ENCODE measurements around the gene FAM170B. TPM values are rescaled to one million over a fixed set of nuclear protein-coding genes. Genes with fewer than 3 reads are reported as not detected.

Gene FAM170B
- total and polyA plus RNA-seq, 2 experiments from 2014 or later, result not detected

DNA sequence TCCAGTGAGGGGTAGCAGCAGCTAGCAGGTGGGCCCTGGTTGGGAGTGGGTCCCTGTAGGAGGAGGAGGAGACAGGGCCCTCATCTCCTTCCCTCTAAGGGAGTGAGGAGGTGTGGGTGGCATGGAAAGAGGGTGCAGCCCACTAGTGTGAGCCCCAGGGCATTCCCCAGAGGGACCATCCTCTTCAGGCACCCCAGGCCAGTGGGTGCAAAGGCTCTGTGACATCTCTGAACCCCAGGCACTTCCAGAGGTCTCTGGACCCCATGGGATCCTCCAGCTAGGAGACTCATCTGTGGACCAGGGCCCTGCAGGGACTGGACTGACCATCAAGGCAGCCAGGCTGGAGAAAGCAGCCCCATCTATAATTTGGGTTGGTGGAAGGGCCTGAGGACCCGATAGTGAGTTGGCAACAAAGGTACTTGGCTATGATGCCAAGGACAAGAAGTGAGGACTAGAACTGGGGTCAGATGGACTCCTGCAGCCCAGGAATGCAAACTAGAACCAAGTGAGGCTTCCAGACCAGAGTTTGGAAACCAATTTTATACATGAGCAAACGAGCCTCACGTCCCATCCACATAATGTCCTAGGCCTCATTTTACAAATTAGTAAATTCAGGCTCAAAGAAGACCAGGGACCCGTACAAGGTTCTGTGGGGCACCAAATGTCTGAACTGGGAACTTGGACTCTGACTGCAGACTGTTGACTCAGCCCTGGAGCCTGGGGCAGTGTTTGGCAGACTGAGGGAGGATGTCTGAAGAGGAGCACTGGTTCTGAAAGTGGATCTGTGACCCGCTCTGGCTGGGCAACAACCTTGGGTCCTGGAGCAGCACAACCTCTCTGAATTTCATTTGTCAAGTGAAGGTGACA is 17.1 kb downstream of the FAM170B start:
- Histone ChIP-seq H3K4me3 (no peak overlapping the region), H3K4me1 (ENCODE audit: low read depth) (peaks cover 10% of the 10 kb centered on the region), H3K27me3 (no peaks in the 10 kb centered on the region), H3K36me3 (no peaks in the 10 kb centered on the region), H3K27ac (no peak overlapping the region), H3K9me3 (ENCODE audit: low read depth) (no peaks in the 10 kb centered on the region)
- no peak for DNase-seq (ENCODE audit: low read depth in 1 of 2, low spot score in 1 of 2)
- TF ChIP-seq, protein P1, sequence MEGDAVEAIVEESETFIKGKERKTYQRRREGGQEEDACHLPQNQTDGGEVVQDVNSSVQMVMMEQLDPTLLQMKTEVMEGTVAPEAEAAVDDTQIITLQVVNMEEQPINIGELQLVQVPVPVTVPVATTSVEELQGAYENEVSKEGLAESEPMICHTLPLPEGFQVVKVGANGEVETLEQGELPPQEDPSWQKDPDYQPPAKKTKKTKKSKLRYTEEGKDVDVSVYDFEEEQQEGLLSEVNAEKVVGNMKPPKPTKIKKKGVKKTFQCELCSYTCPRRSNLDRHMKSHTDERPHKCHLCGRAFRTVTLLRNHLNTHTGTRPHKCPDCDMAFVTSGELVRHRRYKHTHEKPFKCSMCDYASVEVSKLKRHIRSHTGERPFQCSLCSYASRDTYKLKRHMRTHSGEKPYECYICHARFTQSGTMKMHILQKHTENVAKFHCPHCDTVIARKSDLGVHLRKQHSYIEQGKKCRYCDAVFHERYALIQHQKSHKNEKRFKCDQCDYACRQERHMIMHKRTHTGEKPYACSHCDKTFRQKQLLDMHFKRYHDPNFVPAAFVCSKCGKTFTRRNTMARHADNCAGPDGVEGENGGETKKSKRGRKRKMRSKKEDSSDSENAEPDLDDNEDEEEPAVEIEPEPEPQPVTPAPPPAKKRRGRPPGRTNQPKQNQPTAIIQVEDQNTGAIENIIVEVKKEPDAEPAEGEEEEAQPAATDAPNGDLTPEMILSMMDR (IDR thresholded peaks at IDR 0.05; ENCODE audit: low read depth, low read length), result no peak

GRCh38 chr10:49115796-49116508 is 17.9 kb downstream of the FAM170B start:
- Histone ChIP-seq H3K4me1 (ENCODE audit: low read depth) (peaks cover 10% of the 10 kb centered on the region), H3K36me3 (no peaks in the 10 kb centered on the region), H3K27ac (no peak overlapping the region), H3K9me3 (ENCODE audit: low read depth) (no peaks in the 10 kb centered on the region), H3K4me3 (no peak overlapping the region), H3K27me3 (no peaks in the 10 kb centered on the region)
- TF ChIP-seq, protein P1 (IDR thresholded peaks at IDR 0.05; ENCODE audit: low read depth, low read length), result no peak
- no peak for DNase-seq (ENCODE audit: low read depth in 1 of 2, low spot score in 1 of 2)

DNA sequence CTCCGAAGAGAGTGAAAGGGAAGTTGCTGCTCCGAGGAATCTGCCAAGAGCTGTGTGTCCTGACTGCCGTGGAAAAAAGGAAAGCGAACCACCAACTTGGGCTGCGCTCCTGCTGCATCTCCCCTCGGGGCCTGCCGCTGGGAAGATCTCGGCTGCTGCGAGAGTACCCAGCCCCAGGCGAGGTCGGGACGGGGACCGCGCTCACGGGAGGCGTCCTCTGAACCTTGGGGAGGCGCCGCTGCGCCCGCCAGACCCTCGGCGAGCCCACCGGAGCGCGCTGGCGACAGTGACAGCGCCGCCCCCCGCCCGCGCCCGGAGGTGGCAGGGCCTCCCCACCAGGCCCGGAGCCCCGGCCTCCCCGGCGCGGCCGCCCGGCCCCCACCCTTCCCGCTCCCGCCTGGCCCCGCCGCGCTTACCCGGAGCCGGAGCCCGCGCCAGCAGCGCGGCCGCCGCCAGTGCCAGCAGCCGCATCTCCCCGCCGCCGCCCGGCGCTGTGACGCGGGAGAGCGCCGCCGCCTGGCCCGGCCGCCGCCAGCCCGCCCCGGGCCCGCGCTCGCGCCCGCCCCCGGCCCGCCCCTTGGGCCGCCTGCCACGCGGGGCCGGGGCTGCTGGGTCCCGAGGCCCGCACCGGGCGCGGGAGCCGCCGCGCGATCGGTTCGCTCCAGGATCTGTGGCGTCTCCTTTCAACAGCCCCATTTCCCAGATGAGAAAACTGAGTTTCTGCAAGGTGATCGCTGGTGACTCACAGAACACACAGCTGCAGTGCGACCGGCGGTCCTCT is 18.6 kb downstream of the FAM170B start, which contains the start of gene VSTM4:
TSS of gene VSTM4 (minus strand) at position 508 of the 781 bp plus-strand sequence. CDS start at position 471, 37 bp downstream.
- no peaks in the 10 kb centered on the region for H3K36me3 ChIP-seq
- peak within 1 kb of the TSS; percentile 54 for H3K4me3 ChIP-seq
- H3K4me1 ChIP-seq (ENCODE audit: low read depth), result peaks cover 10% of the 10 kb centered on the region
- TF ChIP-seq, protein P1 (IDR thresholded peaks at IDR 0.05; ENCODE audit: low read depth, low read length), result no peak
- no peak within 1 kb of the TSS for H3K27ac ChIP-seq
- peak; percentile 61 to 71 for DNase-seq (ENCODE audit: low read depth in 1 of 2, low spot score in 1 of 2)
- H3K9me3 ChIP-seq (ENCODE audit: low read depth), result no peaks in the 10 kb centered on the region
- H3K27me3 ChIP-seq, result no peaks in the 10 kb centered on the region

GRCh38 chr10:49114718-49115014 is 19.2 kb downstream of the FAM170B start:
- Histone ChIP-seq H3K27ac (no peak overlapping the region), H3K4me1 (ENCODE audit: low read depth) (peaks cover 10% of the 10 kb centered on the region)
- TF ChIP-seq, protein P1 (IDR thresholded peaks at IDR 0.05; ENCODE audit: low read depth, low read length), result no peak

GRCh38 chr10:49113741-49114141 is 20.1 kb downstream of the FAM170B start:
- DNase-seq (ENCODE audit: low read depth in 1 of 2, low spot score in 1 of 2), result no peak
- H3K4me3 ChIP-seq, result no peak overlapping the region
- peaks cover 10% of the 10 kb centered on the region for H3K4me1 ChIP-seq (ENCODE audit: low read depth)
- no peak overlapping the region for H3K27ac ChIP-seq
- H3K27me3 ChIP-seq, result no peaks in the 10 kb centered on the region
- H3K36me3 ChIP-seq, result no peaks in the 10 kb centered on the region
- no peaks in the 10 kb centered on the region for H3K9me3 ChIP-seq (ENCODE audit: low read depth)
- TF ChIP-seq, protein P1 (IDR thresholded peaks at IDR 0.05; ENCODE audit: low read depth, low read length), result no peak

More at GRCh38 chr10:49114718-49115014, 19.2 kb downstream of the FAM170B start:
- no peaks in the 10 kb centered on the region for H3K9me3 ChIP-seq (ENCODE audit: low read depth)
- DNase-seq (ENCODE audit: low read depth in 1 of 2, low spot score in 1 of 2), result no peak
- H3K27me3 ChIP-seq, result no peaks in the 10 kb centered on the region
- peak overlapping the region; percentile 54 for H3K4me3 ChIP-seq
- no peaks in the 10 kb centered on the region for H3K36me3 ChIP-seq
